K562 (cell line): ENCODE data around the gene ACP5. TPM values are rescaled to one million over a fixed set of nuclear protein-coding genes. Genes with fewer than 3 reads are reported as not detected.

Source experiments
- BHLHE40 ChIP-seq: IDR thresholded peaks from 2 replicates; pipeline ENCODE4 v1.6.1; 2011; ENCODE audit warnings: low read length, improper control_type of control experiment
- CHCHD3 ChIP-seq: fragments of 250-450 bp; sonication (Bioruptor Pico); IDR thresholded peaks from 2 replicates; pipeline ENCODE4 v2.1.2; 2022; ENCODE audit warnings: mild to moderate bottlenecking
- COPS2 ChIP-seq: fragments of 450-650 bp; conservative IDR thresholded peaks from 2 replicates; pipeline ENCODE4 v1.6.1; 2016; ENCODE audit warnings: mild to moderate bottlenecking, moderate library complexity
- ERF ChIP-seq: fragments of 450-650 bp; formaldehyde crosslinking; IDR thresholded peaks from 2 replicates; pipeline ENCODE4 v1.4.0; 2020; ENCODE audit warnings: mild to moderate bottlenecking, mixed read lengths
- GTF2A2 ChIP-seq: IDR thresholded peaks from 2 replicates; pipeline ENCODE4 v1.6.1; 2016; ENCODE audit warnings: mild to moderate bottlenecking, missing genetic modification characterization, missing compliant biosample characterization
- HOXB6 ChIP-seq: fragments of 250-450 bp; sonication (Bioruptor Pico); IDR thresholded peaks from 2 replicates; pipeline ENCODE4 v1.5.1; 2022; ENCODE audit warnings: mild to moderate bottlenecking, borderline replicate concordance
- KDM2B ChIP-seq: fragments of 250-450 bp; sonication (Bioruptor Pico); IDR thresholded peaks from 2 replicates; pipeline ENCODE4 v1.8.0; 2021; ENCODE audit warnings: mild to moderate bottlenecking, moderate library complexity
- MAFG ChIP-seq: fragments of 450-650 bp; conservative IDR thresholded peaks from 2 replicates; pipeline ENCODE4 v1.6.1; 2016; ENCODE audit warnings: missing genetic modification characterization, missing compliant biosample characterization
- MTF1 ChIP-seq: fragments of 250-450 bp; sonication (Bioruptor Pico); IDR thresholded peaks from 2 replicates; pipeline ENCODE4 v1.9.0; 2021; ENCODE audit warnings: moderate library complexity, mild to moderate bottlenecking, inconsistent platforms, borderline replicate concordance
- MYBL2 ChIP-seq, 2 experiments: fragments of 450-650 bp in 1 of 2; sonication (generic) in 1 of 2; formaldehyde crosslinking in 1 of 2; IDR thresholded peaks; 2 replicates each; pipeline versions ENCODE4 v1.6.1 to v1.8.1; 2017 to 2022; ENCODE audit warnings: borderline replicate concordance in 1 of 2, inconsistent platforms in 1 of 2, low read depth in 1 of 2, mild to moderate bottlenecking in 1 of 2, missing genetic modification reagents in 1 of 2, moderate library complexity in 1 of 2
- NCOA1 ChIP-seq: fragments of 450-650 bp; IDR thresholded peaks from 2 replicates; pipeline ENCODE4 v1.6.1; 2016; ENCODE audit warnings: low read depth
- NEUROD1 ChIP-seq: fragments of 150-350 bp; IDR thresholded peaks from 2 replicates; pipeline ENCODE4 v1.6.1; 2014; ENCODE audit warnings: borderline replicate concordance, low read length, low read depth; ENCODE audit not compliant: partially characterized antibody
- NR2C1 ChIP-seq, 2 experiments: fragments of 450-650 bp; IDR thresholded peaks; 2 replicates each; pipeline ENCODE4 v1.6.1; 2017; ENCODE audit warnings: mild to moderate bottlenecking in 2 of 2, antibody characterized with exemption in 1 of 2, inconsistent platforms in 1 of 2, missing compliant biosample characterization in 1 of 2, missing genetic modification characterization in 1 of 2
- NUFIP1 ChIP-seq: fragments of 450-650 bp; IDR thresholded peaks from 2 replicates; pipeline ENCODE4 v1.6.1; 2018; ENCODE audit not compliant: partially characterized antibody
- PHF21A ChIP-seq: fragments of 450-650 bp; IDR thresholded peaks from 2 replicates; pipeline ENCODE4 v1.6.1; 2017; ENCODE audit warnings: low read depth, borderline replicate concordance
- RNF2 ChIP-seq: sonication (generic); IDR thresholded peaks from 2 replicates; pipeline ENCODE4 v1.6.1; 2016
- SMARCA5 ChIP-seq: fragments of 450-650 bp; IDR thresholded peaks from 2 replicates; pipeline ENCODE4 v1.6.1; 2016
- SRF ChIP-seq, 2 experiments: fragments of 250-450, 450-650 bp in 1 of 2; sonication (Bioruptor Pico) in 1 of 2; sonication (generic) in 1 of 2; formaldehyde crosslinking; IDR thresholded peaks; 2 replicates each; pipeline versions ENCODE4 v1.5.0 to v1.5.1; 2020 to 2022; ENCODE audit warnings: mild to moderate bottlenecking in 1 of 2, missing genetic modification reagents in 1 of 2
- SRSF7 ChIP-seq: fragments of 200-400 bp; formaldehyde crosslinking; optimal IDR thresholded peaks from 2 replicates; pipeline ENCODE3; 2017; ENCODE audit warnings: mild to moderate bottlenecking, low read depth, low read length
- TRIM28 ChIP-seq: fragments of 450-650 bp; IDR thresholded peaks from 2 replicates; pipeline ENCODE4 v1.6.1; 2017
- ZNF212 ChIP-seq: fragments of 450-650 bp; formaldehyde crosslinking; IDR thresholded peaks from 2 replicates; pipeline ENCODE4 v1.4.0; 2020; ENCODE audit warnings: mild to moderate bottlenecking
- ZNF354B ChIP-seq: fragments of 250-450 bp; sonication (Bioruptor Pico); IDR thresholded peaks from 2 replicates; pipeline ENCODE4 v1.4.0; 2020
- ZSCAN32 ChIP-seq: fragments of 450-650 bp; formaldehyde crosslinking; IDR thresholded peaks from 2 replicates; pipeline ENCODE4 v1.4.0; 2020; ENCODE audit warnings: mild to moderate bottlenecking, moderate library complexity
- polyA plus RNA-seq, 8 experiments: library from polyadenylated mRNA; depleted of rRNA in 4 of 8; stranded (reverse) in 5 of 8; unstranded in 3 of 8; fragments of >200 nt; fragmentation: Nextera tagmentation in 2 of 8; fragmentation: Illumina TruSeq in 1 of 8; extraction: Ambion mirVana in 2 of 8; extraction: Trizol in 1 of 8; gene quantifications; 2 replicates each; pipeline versions ENCODE4 v1.2.1 to v1.2.3, GENCODE V29; 2011 to 2014; ENCODE audit warnings: inconsistent platforms in 1 of 8, missing spikeins in 1 of 8
- total RNA-seq, 7 experiments: library from RNA; depleted of rRNA in 6 of 7; stranded (reverse); fragments of >200 nt in 6 of 7; fragmentation: Illumina TruSeq in 2 of 7; extraction: Trizol in 2 of 7; gene quantifications; 2 replicates each; pipeline versions ENCODE4 v1.2.1 to v1.2.3, GENCODE V29; 2011 to 2021; ENCODE audit warnings: low replicate concordance in 1 of 7
- TF ChIP-seq, protein P1 (sequence below): IDR thresholded peaks from 3 replicates; pipeline ENCODE4 v1.6.1; 2011; ENCODE audit warnings: borderline replicate concordance, mild to moderate bottlenecking; ENCODE audit not compliant: insufficient read length, insufficient read depth
- TF ChIP-seq, protein P2 (sequence below): sonication (generic); formaldehyde crosslinking; IDR thresholded peaks from 2 replicates; pipeline ENCODE4 v1.8.0; 2022; ENCODE audit warnings: missing genetic modification reagents, mild to moderate bottlenecking, borderline replicate concordance

ACP5 gene
- total and polyA plus RNA-seq, 9 of the 15 experiments (the other 6 are each of a cell fraction or from before 2014, with no cell fraction given), result 0.06 to 1.1 (median 0.31) TPM; not detected in 1

DNA sequence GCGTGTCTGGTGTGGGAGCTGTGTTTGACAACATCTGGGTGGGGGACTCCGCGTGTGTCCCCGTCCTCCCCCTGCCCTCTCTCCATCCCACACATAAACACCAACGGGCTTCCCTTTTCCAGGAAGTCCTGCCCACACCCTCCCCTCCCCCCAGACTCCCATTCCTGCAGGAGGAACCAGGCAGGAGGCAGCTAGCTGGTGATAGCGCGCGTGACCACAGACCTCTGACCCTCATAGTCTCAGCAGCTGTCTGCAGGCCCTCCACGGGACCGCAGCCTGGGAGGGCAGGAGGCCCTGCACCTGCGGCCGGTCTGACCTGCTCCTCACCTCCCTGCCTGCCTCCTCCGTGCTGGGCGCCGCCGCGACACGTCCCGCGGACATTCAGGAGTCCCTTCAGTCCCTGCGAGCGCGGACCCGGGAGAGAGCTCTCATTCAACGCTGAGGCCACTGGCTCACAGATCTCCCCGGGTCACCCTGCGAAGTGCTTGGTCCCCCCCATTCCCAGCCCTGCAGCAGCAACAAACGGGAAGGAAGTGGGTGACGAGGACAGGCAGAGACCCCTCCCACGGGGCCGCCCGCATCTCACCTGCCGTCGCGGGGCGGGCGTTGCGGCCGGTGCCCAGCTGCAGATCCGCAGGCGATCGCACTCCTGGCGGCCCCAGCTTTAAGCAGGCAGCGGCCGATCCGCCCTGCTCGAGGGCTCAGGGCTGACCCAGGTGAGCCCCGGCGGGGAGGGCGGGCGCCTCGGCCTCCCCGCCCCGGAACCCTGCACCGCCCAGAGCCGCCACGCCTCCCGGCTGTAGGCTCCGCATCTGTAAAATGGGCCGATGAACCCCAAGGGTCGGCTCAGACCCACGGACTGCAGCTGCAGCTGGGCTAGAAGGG, 1.1 kb upstream of the ACP5 start (continued):
- TF ChIP-seq MYBL2 (IDR thresholded peaks at IDR 0.05; ENCODE audit: low read depth), result no peak
- no peak for TF ChIP-seq MYBL2 (CRISPR knock-in tag; IDR thresholded peaks at IDR 0.05; ENCODE audit: borderline replicate concordance)
- TF ChIP-seq SRF (CRISPR knock-in tag; IDR thresholded peaks at IDR 0.05), result no peak
- TF ChIP-seq ZNF354B (CRISPR knock-in tag), result no peak
- no peak for TF ChIP-seq NEUROD1
- TF ChIP-seq MAFG (tag), result no peak
- TF ChIP-seq, protein P1, sequence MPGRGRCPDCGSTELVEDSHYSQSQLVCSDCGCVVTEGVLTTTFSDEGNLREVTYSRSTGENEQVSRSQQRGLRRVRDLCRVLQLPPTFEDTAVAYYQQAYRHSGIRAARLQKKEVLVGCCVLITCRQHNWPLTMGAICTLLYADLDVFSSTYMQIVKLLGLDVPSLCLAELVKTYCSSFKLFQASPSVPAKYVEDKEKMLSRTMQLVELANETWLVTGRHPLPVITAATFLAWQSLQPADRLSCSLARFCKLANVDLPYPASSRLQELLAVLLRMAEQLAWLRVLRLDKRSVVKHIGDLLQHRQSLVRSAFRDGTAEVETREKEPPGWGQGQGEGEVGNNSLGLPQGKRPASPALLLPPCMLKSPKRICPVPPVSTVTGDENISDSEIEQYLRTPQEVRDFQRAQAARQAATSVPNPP, result no peak
- no peak for TF ChIP-seq KDM2B (CRISPR knock-in tag)
- TF ChIP-seq ERF (CRISPR knock-in tag), result no peak
- TF ChIP-seq TRIM28, result 0 out of 2 replicates have a peak, but pooled peaks have one; percentile 25
- TF ChIP-seq PHF21A, result no peak
- TF ChIP-seq, protein P2, sequence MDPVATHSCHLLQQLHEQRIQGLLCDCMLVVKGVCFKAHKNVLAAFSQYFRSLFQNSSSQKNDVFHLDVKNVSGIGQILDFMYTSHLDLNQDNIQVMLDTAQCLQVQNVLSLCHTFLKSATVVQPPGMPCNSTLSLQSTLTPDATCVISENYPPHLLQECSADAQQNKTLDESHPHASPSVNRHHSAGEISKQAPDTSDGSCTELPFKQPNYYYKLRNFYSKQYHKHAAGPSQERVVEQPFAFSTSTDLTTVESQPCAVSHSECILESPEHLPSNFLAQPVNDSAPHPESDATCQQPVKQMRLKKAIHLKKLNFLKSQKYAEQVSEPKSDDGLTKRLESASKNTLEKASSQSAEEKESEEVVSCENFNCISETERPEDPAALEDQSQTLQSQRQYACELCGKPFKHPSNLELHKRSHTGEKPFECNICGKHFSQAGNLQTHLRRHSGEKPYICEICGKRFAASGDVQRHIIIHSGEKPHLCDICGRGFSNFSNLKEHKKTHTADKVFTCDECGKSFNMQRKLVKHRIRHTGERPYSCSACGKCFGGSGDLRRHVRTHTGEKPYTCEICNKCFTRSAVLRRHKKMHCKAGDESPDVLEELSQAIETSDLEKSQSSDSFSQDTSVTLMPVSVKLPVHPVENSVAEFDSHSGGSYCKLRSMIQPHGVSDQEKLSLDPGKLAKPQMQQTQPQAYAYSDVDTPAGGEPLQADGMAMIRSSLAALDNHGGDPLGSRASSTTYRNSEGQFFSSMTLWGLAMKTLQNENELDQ (CRISPR knock-in tag), result no peak
- TF ChIP-seq NR2C1 (IDR thresholded peaks at IDR 0.05), result peak; percentile 81
- peak; percentile 86 for TF ChIP-seq NR2C1 (tag; IDR thresholded peaks at IDR 0.05)
- no peak for TF ChIP-seq ZNF212 (CRISPR knock-in tag)
- TF ChIP-seq CHCHD3 (CRISPR knock-in tag), result no peak
- TF ChIP-seq RNF2, result peak; percentile 89; the same call in 1 of the 2 replicates
- no peak for TF ChIP-seq NUFIP1
- no peak for TF ChIP-seq ZSCAN32 (CRISPR knock-in tag)
- TF ChIP-seq GTF2A2 (tag), result no peak
- peak; percentile 94 for TF ChIP-seq BHLHE40
- TF ChIP-seq COPS2, result no peak
- TF ChIP-seq MTF1 (CRISPR knock-in tag), result no peak
- no peak for TF ChIP-seq SMARCA5
- peak; percentile 64 for TF ChIP-seq NCOA1
- TF ChIP-seq SRSF7, result no peak
- no peak for TF ChIP-seq HOXB6
